Bronchial epithelial cell (primary cell): ENCODE results near the gene PPP1R18. TPM values are rescaled to one million over a fixed set of nuclear protein-coding genes. Genes with fewer than 3 reads are reported as not detected.
"Not testable (repeated sequence)": the region's sequence is repeated elsewhere in the genome, so short reads cannot be mapped to it uniquely, and the experiment has no call there.

Experiments used
- DNase-seq: peaks from one replicate; pipeline ENCODE4 v3.0.0-alpha.2; 2010; ENCODE audit warnings: low read depth
- FAIRE-seq: peaks from 2 replicates; lab custom pipeline; 2011; peaks lifted over from hg19 to GRCh38; lab: Jason Lieb, UNC
- H3K27me3 ChIP-seq: 2 replicates; pipeline ENCODE4 v1.5.1; 2011; ENCODE audit warnings: low read length; ENCODE audit not compliant: control insufficient read depth, insufficient read depth
- H3K36me3 ChIP-seq: 2 replicates; pipeline ENCODE4 v1.5.1; 2011; ENCODE audit warnings: low read length; ENCODE audit not compliant: control insufficient read depth, insufficient read depth
- H3K4me3 ChIP-seq: 2 replicates; pipeline ENCODE4 v1.5.1; 2011; ENCODE audit warnings: mild to moderate bottlenecking, low read depth, low read length, control low read depth
- total RNA-seq: library from RNA; depleted of rRNA; stranded (reverse); fragments of >200 nt; gene quantifications from 2 replicates; pipeline ENCODE4 v1.2.1, GENCODE V29; 2014
- TF ChIP-seq, protein P1 (sequence below): IDR thresholded peaks from 2 replicates; pipeline ENCODE4 v1.5.1; 2011; ENCODE audit warnings: mild to moderate bottlenecking, moderate library complexity, low read length, control low read depth, inconsistent platforms; ENCODE audit not compliant: insufficient read depth, severe bottlenecking

PPP1R18 gene
- total RNA-seq, 1 donor from 2014 or later, result 32.6 TPM

GRCh38 chr6:30722280-30723112 is 36.1 kb upstream of the PPP1R18 start:
- TF ChIP-seq, protein P1, sequence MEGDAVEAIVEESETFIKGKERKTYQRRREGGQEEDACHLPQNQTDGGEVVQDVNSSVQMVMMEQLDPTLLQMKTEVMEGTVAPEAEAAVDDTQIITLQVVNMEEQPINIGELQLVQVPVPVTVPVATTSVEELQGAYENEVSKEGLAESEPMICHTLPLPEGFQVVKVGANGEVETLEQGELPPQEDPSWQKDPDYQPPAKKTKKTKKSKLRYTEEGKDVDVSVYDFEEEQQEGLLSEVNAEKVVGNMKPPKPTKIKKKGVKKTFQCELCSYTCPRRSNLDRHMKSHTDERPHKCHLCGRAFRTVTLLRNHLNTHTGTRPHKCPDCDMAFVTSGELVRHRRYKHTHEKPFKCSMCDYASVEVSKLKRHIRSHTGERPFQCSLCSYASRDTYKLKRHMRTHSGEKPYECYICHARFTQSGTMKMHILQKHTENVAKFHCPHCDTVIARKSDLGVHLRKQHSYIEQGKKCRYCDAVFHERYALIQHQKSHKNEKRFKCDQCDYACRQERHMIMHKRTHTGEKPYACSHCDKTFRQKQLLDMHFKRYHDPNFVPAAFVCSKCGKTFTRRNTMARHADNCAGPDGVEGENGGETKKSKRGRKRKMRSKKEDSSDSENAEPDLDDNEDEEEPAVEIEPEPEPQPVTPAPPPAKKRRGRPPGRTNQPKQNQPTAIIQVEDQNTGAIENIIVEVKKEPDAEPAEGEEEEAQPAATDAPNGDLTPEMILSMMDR, result peak; percentile 87
- Histone ChIP-seq H3K4me3 (peak overlapping the region; percentile 82), H3K36me3 (peaks cover 17% of the 10 kb centered on the region), H3K27me3 (no peaks in the 10 kb centered on the region)
- peak; percentile 66 for DNase-seq
- FAIRE-seq, result no peak

- not testable (repeated sequence) for H3K27me3 ChIP-seq, FAIRE-seq, DNase-seq
- H3K36me3 ChIP-seq, result peaks cover 17% of the 10 kb centered on the region
- peak overlapping the region; percentile 82 for H3K4me3 ChIP-seq
Observed at GRCh38 chr6:30722025-30722279, 35.5 kb upstream of the PPP1R18 start.

- peak; percentile 61 for DNase-seq
- H3K4me3 ChIP-seq, result peak overlapping the region; percentile 82
- FAIRE-seq, result no peak
- H3K27me3 ChIP-seq, result no peaks in the 10 kb centered on the region
- TF ChIP-seq, protein P1, result peak; percentile 32
- H3K36me3 ChIP-seq, result peaks cover 17% of the 10 kb centered on the region
Observed at GRCh38 chr6:30721198-30722024, 35.0 kb upstream of the PPP1R18 start.

DNA sequence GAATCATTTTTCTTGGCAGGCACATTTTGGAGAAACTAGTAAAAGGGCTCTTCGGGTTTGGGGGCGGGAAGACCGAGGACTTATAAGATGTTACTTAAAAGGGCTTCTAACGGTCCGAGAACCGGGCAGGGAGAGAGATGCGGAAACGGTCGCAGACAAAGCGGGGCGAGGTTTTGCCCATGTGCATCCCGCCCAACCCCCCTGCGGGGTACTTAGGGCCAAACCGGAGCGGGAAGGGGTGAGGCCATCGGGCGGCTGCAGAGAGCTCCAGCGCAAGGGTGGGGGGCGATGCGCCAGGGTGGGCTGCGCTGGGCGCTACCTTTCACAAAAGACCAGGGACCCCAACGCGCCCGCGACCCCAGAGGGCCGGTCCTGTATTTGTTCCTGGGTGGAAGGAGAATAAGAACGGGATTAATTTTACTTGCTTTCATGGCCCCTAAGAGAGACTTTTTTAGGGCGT is 34.3 kb upstream of the PPP1R18 start:
- Histone ChIP-seq H3K36me3 (peaks cover 17% of the 10 kb centered on the region), H3K27me3 (no peaks in the 10 kb centered on the region), H3K4me3 (peak overlapping the region; percentile 82)
- FAIRE-seq (no peak), DNase-seq (no peak)
- TF ChIP-seq, protein P1, result no peak

- DNase-seq (peak; percentile 94), FAIRE-seq (no peak)
- TF ChIP-seq, protein P1, result no peak
- Histone ChIP-seq H3K36me3 (peaks cover 17% of the 10 kb centered on the region), H3K4me3 (peak within 1 kb of the TSS; percentile 82), H3K27me3 (no peaks in the 10 kb centered on the region)
Observed at GRCh38 chr6:30719791-30720737, 33.6 kb upstream of the PPP1R18 start, which contains the start of gene TUBB. Gene TUBB, plus strand, starts transcription at chr6:30720352. Its CDS starts 155 bp downstream, at chr6:30720507.
